DOHH2 (cell line): Measurements from ENCODE around the gene TRERF1.

Source experiments
- H3F3A ChIP-seq: fragments of 200-600 bp; sonication (generic), shearing (Covaris generic); 2 replicates; pipeline ENCODE4 v1.6.0; 2016; ENCODE audit warnings: antibody characterized with exemption, mild to moderate bottlenecking; ENCODE audit not compliant: control insufficient read depth, insufficient read depth
- H3K27ac ChIP-seq: fragments of 200-600 bp; sonication (generic); 2 replicates; pipeline ENCODE4 v1.5.1; 2014; ENCODE audit warnings: low read depth, mild to moderate bottlenecking, low read length, moderate library complexity
- H3K27me3 ChIP-seq: fragments of 200-600 bp; sonication (generic); 2 replicates; pipeline ENCODE4 v1.6.1; 2014; ENCODE audit warnings: mild to moderate bottlenecking, low read length, mixed read lengths; ENCODE audit not compliant: control insufficient read depth
- H3K36me3 ChIP-seq: fragments of 200-600 bp; sonication (generic); 2 replicates; pipeline ENCODE4 v1.6.1; 2014; ENCODE audit warnings: mild to moderate bottlenecking, low read length, moderate library complexity, mixed read lengths; ENCODE audit not compliant: control insufficient read depth
- H3K4me1 ChIP-seq: fragments of 200-600 bp; sonication (generic); 2 replicates; pipeline ENCODE4 v1.6.1; 2014; ENCODE audit warnings: mild to moderate bottlenecking, low read length, mixed read lengths; ENCODE audit not compliant: control insufficient read depth
- H3K4me2 ChIP-seq: fragments of 200-600 bp; sonication (generic); 2 replicates; pipeline ENCODE4 v1.6.0; 2014; ENCODE audit warnings: mild to moderate bottlenecking, low read length, moderate library complexity
- H3K4me3 ChIP-seq: fragments of 200-600 bp; sonication (generic); 2 replicates; pipeline ENCODE4 v1.5.1; 2014; ENCODE audit warnings: mild to moderate bottlenecking, low read length, mixed read lengths
- H3K79me2 ChIP-seq: fragments of 200-600 bp; sonication (generic); 2 replicates; pipeline ENCODE4 v1.6.1; 2014; ENCODE audit warnings: mild to moderate bottlenecking, low read length, mixed read lengths; ENCODE audit not compliant: control insufficient read depth
- H3K9me2 ChIP-seq: fragments of 200-600 bp; sonication (generic); replicated peaks from 2 replicates; pipeline ENCODE4 v1.6.1; 2014; ENCODE audit warnings: mild to moderate bottlenecking, low read length, mixed read lengths; ENCODE audit not compliant: control insufficient read depth
- H3K9me3 ChIP-seq: fragments of 200-600 bp; sonication (generic); 2 replicates; pipeline ENCODE4 v1.6.1; 2014; ENCODE audit warnings: antibody characterized with exemption, low read length, mixed read lengths; ENCODE audit not compliant: control insufficient read depth, insufficient read depth
- H4K20me1 ChIP-seq: fragments of 200-600 bp; sonication (generic); 2 replicates; pipeline ENCODE4 v1.6.0; 2014; ENCODE audit warnings: low read depth, mild to moderate bottlenecking, antibody characterized with exemption, low read length, moderate library complexity; ENCODE audit not compliant: control insufficient read depth, insufficient read depth
- CTCF ChIP-seq: fragments of 200-600 bp; sonication (generic); IDR thresholded peaks from one replicate; pipeline ENCODE4 v1.5.1; 2014; ENCODE audit warnings: antibody characterized with exemption, mild to moderate bottlenecking, low read depth, low read length; ENCODE audit not compliant: poor library complexity, severe bottlenecking
- EZH2phosphoT487 ChIP-seq: fragments of 200-600 bp; sonication (generic); IDR thresholded peaks from 2 replicates; pipeline ENCODE4 v1.6.1; 2017; ENCODE audit warnings: borderline replicate concordance, mild to moderate bottlenecking, antibody characterized with exemption, low read length, moderate library complexity, mixed read lengths

The TRERF1 gene

DNA sequence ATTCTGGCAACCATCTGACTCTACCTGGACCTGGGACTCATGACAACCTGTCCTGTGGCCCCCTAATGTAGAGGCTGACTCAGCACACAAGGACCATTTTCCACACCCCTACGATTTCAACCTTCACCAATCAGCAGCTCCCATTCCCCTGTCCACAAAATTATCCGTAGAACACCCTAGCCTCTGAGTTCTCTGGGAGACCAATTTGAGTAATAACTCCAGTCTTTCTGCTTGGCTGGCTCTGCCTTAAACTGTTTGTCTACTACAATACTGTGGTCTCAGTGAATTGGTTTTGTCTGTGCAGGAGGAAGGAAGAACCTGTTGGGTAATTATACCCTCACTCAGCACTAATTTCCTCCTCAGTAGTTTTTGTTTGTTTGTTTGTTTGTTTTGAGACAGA is 134.7 kb downstream of the TRERF1 start:
- H3K79me2 ChIP-seq = peaks cover 16% of the 10 kb centered on the region
- no peaks in the 10 kb centered on the region; the same call in 1 of the 2 replicates for H3F3A ChIP-seq
- H3K9me2 ChIP-seq = no peaks in the 10 kb centered on the region
- TF ChIP-seq CTCF = no peak
- TF ChIP-seq EZH2phosphoT487 = no peak
- no peaks in the 10 kb centered on the region for H3K27me3 ChIP-seq
- no peaks in the 10 kb centered on the region for H3K9me3 ChIP-seq
- peak overlapping the region; percentile 35 for H3K4me2 ChIP-seq
- H3K4me3 ChIP-seq = 0 out of 2 replicates have a peak overlapping the region, but pooled peaks have one; percentile 7
- H3K4me1 ChIP-seq = peaks cover 23% of the 10 kb centered on the region
- peaks cover 3% of the 10 kb centered on the region for H4K20me1 ChIP-seq
- no peaks in the 10 kb centered on the region for H3K36me3 ChIP-seq
- no peak overlapping the region for H3K27ac ChIP-seq

GRCh38 chr6:42315991-42316970 is 135.4 kb downstream of the TRERF1 start:
- peaks cover 3% of the 10 kb centered on the region for H4K20me1 ChIP-seq
- H3K36me3 ChIP-seq = no peaks in the 10 kb centered on the region
- no peaks in the 10 kb centered on the region for H3K27me3 ChIP-seq
- H3K4me3 ChIP-seq = no peak overlapping the region
- no peaks in the 10 kb centered on the region for H3K9me3 ChIP-seq
- no peak overlapping the region for H3K27ac ChIP-seq
- peaks cover 23% of the 10 kb centered on the region for H3K4me1 ChIP-seq
- H3K4me2 ChIP-seq = peak overlapping the region; percentile 35
- TF ChIP-seq CTCF = no peak
- TF ChIP-seq EZH2phosphoT487 = no peak
- no peaks in the 10 kb centered on the region; the same call in 1 of the 2 replicates for H3F3A ChIP-seq
- H3K9me2 ChIP-seq = no peaks in the 10 kb centered on the region
- peaks cover 10% of the 10 kb centered on the region for H3K79me2 ChIP-seq

GRCh38 chr6:42315259-42315990 is 136.3 kb downstream of the TRERF1 start:
- H3K4me1 ChIP-seq = peaks cover 23% of the 10 kb centered on the region
- H3K4me2 ChIP-seq = no peak overlapping the region
- no peaks in the 10 kb centered on the region for H3K36me3 ChIP-seq
- no peak overlapping the region for H3K27ac ChIP-seq
- H3K4me3 ChIP-seq = no peak overlapping the region
- H4K20me1 ChIP-seq = no peaks in the 10 kb centered on the region; the same call in 1 of the 2 replicates
- H3K9me2 ChIP-seq = no peaks in the 10 kb centered on the region
- TF ChIP-seq CTCF = no peak
- no peak for TF ChIP-seq EZH2phosphoT487
- H3F3A ChIP-seq = no peaks in the 10 kb centered on the region; the same call in 1 of the 2 replicates
- no peaks in the 10 kb centered on the region for H3K27me3 ChIP-seq
- no peaks in the 10 kb centered on the region for H3K9me3 ChIP-seq
- peaks cover 5% of the 10 kb centered on the region for H3K79me2 ChIP-seq
